ENCODE data around the gene TTLL4.

GRCh38 chr2:218713922-218714321 is 3.3 kb downstream of the TTLL4 start:
- TF ChIP-seq POLR2A (IDR thresholded peaks at IDR 0.05) (no peak), CTCF (IDR thresholded peaks at IDR 0.05) (no peak)
